Subcutaneous abdominal adipose tissue (tissue), 5 donors: ENCODE data around the gene RETREG1.
"Not testable (repeated sequence)": the region's sequence is repeated elsewhere in the genome, so short reads cannot be mapped to it uniquely, and the experiment has no call there.

Source experiments
- H3K27ac ChIP-seq: one replicate; pipeline ENCODE4 v1.7.0; 2013; ENCODE audit warnings: low read depth, mild to moderate bottlenecking, inconsistent platforms, low read length, moderate library complexity
- H3K27me3 ChIP-seq, 5 donors: one replicate each; pipeline ENCODE4 v1.7.0; 2013; ENCODE audit warnings: low read length in 5 of 5, inconsistent platforms in 1 of 5; ENCODE audit not compliant: control insufficient read depth in 5 of 5, insufficient read depth in 4 of 5
- H3K36me3 ChIP-seq, 5 donors: one replicate each; pipeline ENCODE4 v1.7.0; 2013; ENCODE audit warnings: low read length in 5 of 5; ENCODE audit not compliant: control insufficient read depth in 5 of 5, insufficient read depth in 5 of 5
- H3K4me1 ChIP-seq, 5 donors: one replicate each; pipeline ENCODE4 v1.7.0; 2013; ENCODE audit warnings: low read length in 5 of 5, mild to moderate bottlenecking in 3 of 5, moderate library complexity in 1 of 5; ENCODE audit not compliant: control insufficient read depth in 5 of 5, insufficient read depth in 5 of 5
- H3K4me3 ChIP-seq, 5 donors: one replicate each; pipeline ENCODE4 v1.7.0; 2013; ENCODE audit warnings: low read length in 5 of 5, low read depth in 1 of 5
- H3K9ac ChIP-seq, 5 donors: one replicate each; pipeline ENCODE4 v1.7.0; 2013; ENCODE audit warnings: low read length in 5 of 5, mild to moderate bottlenecking in 4 of 5, moderate library complexity in 3 of 5
- H3K9me3 ChIP-seq, 5 donors: one replicate each; pipeline ENCODE4 v1.7.0; 2013; ENCODE audit warnings: low read length in 5 of 5; ENCODE audit not compliant: control insufficient read depth in 5 of 5
- donor health status: healthy.
- donor health status: healthy.
- donor health status: healthy.
- donor health status: healthy.
- donor health status: healthy.

Gene RETREG1

GRCh38 chr5:16617274-16617968 is 624 bp upstream of the RETREG1 start:
- peaks cover 0 to 31% (median 21%) of the 10 kb centered on the region in 5 donors for H3K4me1 ChIP-seq
- no peaks in the 10 kb centered on the region for H3K36me3 ChIP-seq
- no peaks in the 10 kb centered on the region for H3K9me3 ChIP-seq
- H3K9ac ChIP-seq = peak overlapping the region in 4 of 5 donors; percentile 53 to 72 (median 62)
- peak overlapping the region; percentile 23 to 85 (median 69) for H3K4me3 ChIP-seq
- H3K27ac ChIP-seq = no peak overlapping the region
- H3K27me3 ChIP-seq = no peaks in the 10 kb centered on the region

DNA sequence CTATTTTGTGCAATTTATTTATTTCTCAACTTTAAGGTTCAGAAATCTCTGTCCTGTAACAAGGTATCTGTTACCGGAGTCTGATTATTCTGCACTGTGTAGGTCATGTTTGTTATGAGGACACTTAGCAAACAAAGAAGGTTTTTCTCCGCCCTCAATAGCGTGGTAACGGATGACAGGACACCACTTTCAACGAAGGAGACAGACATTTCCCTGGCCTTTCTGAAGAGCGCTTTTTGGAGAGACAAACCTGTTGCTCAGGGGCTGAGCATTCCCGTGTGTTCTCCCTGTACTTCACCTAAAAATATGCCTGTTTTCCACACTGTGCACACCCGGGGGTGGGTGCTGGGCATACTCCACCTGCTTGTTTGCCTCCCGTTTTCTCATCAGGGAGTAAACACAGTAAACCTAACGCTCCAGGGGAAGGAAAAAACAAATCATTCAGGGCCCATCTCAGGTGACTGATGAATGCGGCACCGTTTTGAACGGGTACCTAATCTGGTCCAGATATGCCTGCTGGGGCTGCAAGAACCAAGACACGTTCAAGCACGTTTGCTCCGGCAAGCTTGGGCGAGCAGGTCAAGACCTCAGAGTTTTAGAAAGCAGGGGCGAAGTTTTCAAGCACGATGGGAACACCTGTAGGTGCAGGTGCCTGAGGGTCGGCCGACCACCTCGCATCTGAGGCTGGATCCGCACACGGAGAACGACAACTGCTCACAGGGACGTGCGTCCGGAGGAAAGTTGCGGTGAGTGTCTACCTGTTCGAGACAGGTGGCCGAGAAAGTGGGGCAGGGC is 859 bp downstream of the RETREG1 start:
- Histone ChIP-seq H3K4me1 (peaks cover 0 to 31% (median 21%) of the 10 kb centered on the region in 5 donors), H3K9me3 (no peaks in the 10 kb centered on the region), H3K9ac (peak overlapping the region; percentile 41 to 75 (median 52)), H3K4me3 (peak overlapping the region; percentile 65 to 85 (median 71)), H3K27ac (no peak overlapping the region), H3K27me3 (no peaks in the 10 kb centered on the region), H3K36me3 (no peaks in the 10 kb centered on the region)

GRCh38 chr5:16612007-16612406 is 4.8 kb downstream of the RETREG1 start:
- Histone ChIP-seq H3K27ac (no peak overlapping the region), H3K4me3 (no peak overlapping the region), H3K36me3 (no peaks in the 10 kb centered on the region), H3K27me3 (no peaks in the 10 kb centered on the region), H3K9ac (no peak overlapping the region), H3K4me1 (peaks cover 0 to 19% (median 11%) of the 10 kb centered on the region in 5 donors), H3K9me3 (no peaks in the 10 kb centered on the region)

DNA sequence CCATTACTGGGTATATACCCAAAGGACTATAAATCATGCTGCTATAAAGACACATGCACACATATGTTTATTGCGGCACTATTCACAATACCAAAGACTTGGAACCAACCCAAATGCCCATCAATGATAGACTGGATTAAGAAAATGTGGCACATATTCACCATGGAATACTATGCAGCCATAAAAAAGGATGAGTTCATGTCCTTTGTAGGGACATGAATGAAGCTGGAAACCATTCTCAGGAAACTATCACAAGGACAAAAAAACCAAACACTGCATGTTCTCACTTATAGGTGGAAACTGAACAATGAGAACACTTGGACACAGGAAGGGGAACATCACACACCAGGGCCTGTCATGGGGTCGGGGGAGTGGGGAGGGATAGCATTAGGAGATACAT is 5.9 kb downstream of the RETREG1 start:
- H3K4me1 ChIP-seq = peaks cover 0 to 12% (median 2%) of the 10 kb centered on the region in 5 donors
- H3K27ac ChIP-seq, H3K4me3 ChIP-seq, H3K27me3 ChIP-seq, H3K9me3 ChIP-seq, H3K36me3 ChIP-seq, H3K9ac ChIP-seq: not testable (repeated sequence)

GRCh38 chr5:16609412-16609811 is 7.4 kb downstream of the RETREG1 start:
- H3K4me1 ChIP-seq = peaks cover 0 to 3% (median 0%) of the 10 kb centered on the region in 5 donors
- no peak overlapping the region for H3K9ac ChIP-seq
- no peak overlapping the region for H3K27ac ChIP-seq
- H3K36me3 ChIP-seq = no peaks in the 10 kb centered on the region
- H3K27me3 ChIP-seq = no peaks in the 10 kb centered on the region
- no peak overlapping the region for H3K4me3 ChIP-seq
- H3K9me3 ChIP-seq = peaks cover 0 to 2% (median 0%) of the 10 kb centered on the region in 5 donors

DNA sequence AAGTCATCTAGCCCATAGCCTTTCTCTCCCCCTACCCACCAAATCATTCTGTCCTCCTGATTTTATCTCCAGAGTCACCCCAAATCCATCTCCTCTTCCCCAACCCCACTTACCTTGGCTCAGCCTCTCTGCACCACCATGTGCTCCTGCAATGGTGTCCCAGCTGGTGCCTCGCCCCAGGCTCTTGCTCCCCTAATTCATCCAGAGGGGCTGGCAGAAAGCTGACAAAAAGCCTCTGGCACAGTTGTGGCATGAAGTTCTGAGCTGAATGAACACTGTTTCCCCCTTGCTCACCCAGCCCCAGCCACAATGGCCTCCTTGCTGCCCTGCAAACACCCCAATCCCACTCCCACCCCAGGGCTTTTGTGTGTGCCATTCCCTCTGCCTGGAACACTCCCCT is 10.2 kb downstream of the RETREG1 start:
- no peaks in the 10 kb centered on the region for H3K27me3 ChIP-seq
- no peak overlapping the region for H3K9ac ChIP-seq
- H3K4me3 ChIP-seq = no peak overlapping the region
- H3K4me1 ChIP-seq = peaks cover 0 to 3% (median 0%) of the 10 kb centered on the region in 5 donors
- no peak overlapping the region for H3K27ac ChIP-seq
- peaks cover 0 to 2% (median 0%) of the 10 kb centered on the region in 5 donors for H3K9me3 ChIP-seq
- peaks cover 0 to 4% (median 0%) of the 10 kb centered on the region in 5 donors for H3K36me3 ChIP-seq

DNA sequence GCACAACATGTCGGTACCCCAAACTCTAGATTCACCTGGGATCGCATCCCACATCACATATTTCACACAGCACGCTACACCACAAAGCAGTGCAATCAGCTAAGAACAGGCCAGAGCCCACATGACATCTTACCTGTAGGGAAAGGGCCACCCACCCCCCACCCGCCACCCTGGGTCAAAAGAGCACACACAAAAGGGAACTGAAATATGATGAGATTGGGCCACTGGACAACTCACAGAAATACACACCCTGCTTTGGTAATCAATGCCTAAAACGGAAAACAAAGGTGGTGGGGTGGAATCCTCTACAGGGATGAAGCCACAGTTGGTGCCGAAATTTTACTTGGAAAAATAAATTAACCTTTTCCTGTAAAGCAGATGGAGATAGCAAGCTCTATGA is 13.1 kb downstream of the RETREG1 start:
- H3K36me3 ChIP-seq = peaks cover 0 to 4% (median 0%) of the 10 kb centered on the region in 5 donors
- H3K27ac ChIP-seq = no peak overlapping the region
- H3K9me3 ChIP-seq = peaks cover 0 to 2% (median 0%) of the 10 kb centered on the region in 5 donors
- H3K9ac ChIP-seq = no peak overlapping the region
- H3K4me1 ChIP-seq = peaks cover 0 to 8% (median 5%) of the 10 kb centered on the region in 5 donors
- H3K27me3 ChIP-seq = no peaks in the 10 kb centered on the region
- H3K4me3 ChIP-seq = no peak overlapping the region

- H3K36me3 ChIP-seq = peaks cover 0 to 4% (median 0%) of the 10 kb centered on the region in 5 donors
- H3K27ac ChIP-seq = no peak overlapping the region
- no peak overlapping the region for H3K4me3 ChIP-seq
- H3K9ac ChIP-seq = no peak overlapping the region
- no peaks in the 10 kb centered on the region for H3K27me3 ChIP-seq
- peaks cover 0 to 8% (median 7%) of the 10 kb centered on the region in 5 donors for H3K4me1 ChIP-seq
- peaks cover 0 to 2% (median 0%) of the 10 kb centered on the region in 5 donors for H3K9me3 ChIP-seq
These were observed 13.5 kb downstream of the RETREG1 start for GRCh38 chr5:16603295-16603694.

DNA sequence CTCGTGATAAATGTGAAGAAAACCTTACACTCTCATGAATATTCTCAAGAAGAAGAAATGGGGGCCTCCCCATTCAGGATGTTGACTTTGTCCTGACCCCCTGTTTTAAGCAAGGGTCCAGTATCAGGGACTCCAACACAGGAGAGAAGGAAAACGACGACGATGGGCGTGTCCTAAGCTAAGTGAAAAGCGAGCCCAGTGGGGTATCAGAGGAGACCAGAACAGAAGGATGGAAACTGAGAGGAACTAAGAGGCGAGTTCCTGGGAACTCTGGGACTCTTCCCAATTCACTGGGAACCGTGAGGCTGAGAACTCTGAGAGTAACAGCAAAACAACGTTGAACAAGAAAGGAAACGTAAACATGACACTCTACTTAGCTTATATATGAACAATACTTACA is 14.6 kb downstream of the RETREG1 start:
- peaks cover 0 to 19% (median 8%) of the 10 kb centered on the region in 5 donors for H3K4me1 ChIP-seq
- peaks cover 0 to 4% (median 0%) of the 10 kb centered on the region in 5 donors for H3K36me3 ChIP-seq
- H3K4me3 ChIP-seq = no peak overlapping the region
- H3K27me3 ChIP-seq = no peaks in the 10 kb centered on the region
- H3K9me3 ChIP-seq = peaks cover 0 to 2% (median 0%) of the 10 kb centered on the region in 5 donors
- H3K27ac ChIP-seq = no peak overlapping the region
- no peak overlapping the region for H3K9ac ChIP-seq

DNA sequence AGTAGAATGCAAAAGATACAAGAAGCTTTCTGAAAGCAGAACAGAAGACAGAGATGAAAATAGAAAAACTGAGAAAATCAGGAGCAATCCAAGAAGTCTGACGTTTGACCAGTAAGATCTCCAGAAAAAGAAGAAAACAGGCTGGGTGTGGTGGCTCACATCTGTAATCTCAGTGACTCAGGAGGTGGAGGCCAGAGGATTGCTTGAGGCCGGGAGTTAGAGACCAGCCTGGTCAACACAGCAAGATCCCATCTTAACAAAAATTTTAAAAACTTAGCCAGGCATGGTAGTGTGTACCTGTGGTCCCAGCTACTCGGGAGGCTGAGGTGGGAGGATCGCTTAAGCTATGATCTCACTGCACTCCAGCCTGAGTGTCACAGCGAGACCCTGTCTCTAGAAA is 15.9 kb downstream of the RETREG1 start:
- Histone ChIP-seq H3K27me3 (no peaks in the 10 kb centered on the region), H3K4me1 (peaks cover 0 to 31% (median 18%) of the 10 kb centered on the region in 5 donors), H3K4me3 (no peak overlapping the region), H3K36me3 (peaks cover 0 to 4% (median 0%) of the 10 kb centered on the region in 5 donors), H3K9me3 (peaks cover 0 to 2% (median 0%) of the 10 kb centered on the region in 5 donors), H3K9ac (no peak overlapping the region), H3K27ac (no peak overlapping the region)
